H9 (cell line): ENCODE results near the gene INTS6L. TPM values are rescaled to one million over a fixed set of nuclear protein-coding genes. Genes with fewer than 3 reads are reported as not detected.

Source experiments
- DNase-seq: peaks from one replicate; pipeline ENCODE4 v3.0.0-alpha.2; 2017
- H2AFZ ChIP-seq: one replicate; pipeline ENCODE4 v1.6.1; 2013; ENCODE audit warnings: mild to moderate bottlenecking, low read length, control low read depth, moderate library complexity
- H2AK5ac ChIP-seq: 2 replicates; pipeline ENCODE4 v1.6.1; 2013; ENCODE audit warnings: low read length, control low read depth, mixed read lengths; ENCODE audit not compliant: insufficient read length
- H2BK120ac ChIP-seq: one replicate; pipeline ENCODE4 v1.6.1; 2013; ENCODE audit warnings: low read depth, mild to moderate bottlenecking, low read length, control low read depth, inconsistent platforms; ENCODE audit not compliant: poor library complexity, severe bottlenecking
- H2BK12ac ChIP-seq: 2 replicates; pipeline ENCODE4 v1.6.1; 2013; ENCODE audit warnings: low read length, control low read depth, mixed read lengths, low read depth; ENCODE audit not compliant: insufficient read length
- H2BK15ac ChIP-seq: 2 replicates; pipeline ENCODE4 v1.6.1; 2013; ENCODE audit warnings: low read depth, low read length, control low read depth
- H2BK20ac ChIP-seq: one replicate; pipeline ENCODE4 v1.6.1; 2013; ENCODE audit warnings: low read depth, mild to moderate bottlenecking, low read length, control low read depth, inconsistent platforms; ENCODE audit not compliant: poor library complexity, severe bottlenecking
- H2BK5ac ChIP-seq: 2 replicates; pipeline ENCODE4 v1.6.1; 2013; ENCODE audit warnings: low read length, control low read depth, mixed read lengths; ENCODE audit not compliant: insufficient read length
- H3K14ac ChIP-seq: 2 replicates; pipeline ENCODE4 v1.6.1; 2013; ENCODE audit warnings: low read length, control low read depth; ENCODE audit not compliant: insufficient read depth
- H3K18ac ChIP-seq: 2 replicates; pipeline ENCODE4 v1.6.1; 2013; ENCODE audit warnings: low read depth, mild to moderate bottlenecking, mixed read lengths, low read length, control low read depth; ENCODE audit not compliant: insufficient read length
- H3K23ac ChIP-seq: 2 replicates; pipeline ENCODE4 v1.6.1; 2013; ENCODE audit warnings: low read length, control low read depth, mixed read lengths, low read depth; ENCODE audit not compliant: insufficient read length
- H3K23me2 ChIP-seq: 2 replicates; pipeline ENCODE4 v1.6.1; 2013; ENCODE audit warnings: low read depth, mild to moderate bottlenecking, mixed read lengths, low read length, control low read depth; ENCODE audit not compliant: insufficient read length, poor library complexity, severe bottlenecking
- H3K27ac ChIP-seq: 2 replicates; pipeline ENCODE4 v1.5.1; 2013; ENCODE audit warnings: low read length, control low read depth, mixed read lengths, low read depth; ENCODE audit not compliant: insufficient read length
- H3K27me3 ChIP-seq: 2 replicates; pipeline ENCODE4 v1.6.1; 2013; ENCODE audit warnings: low read length, control low read depth, inconsistent platforms; ENCODE audit not compliant: insufficient read depth
- H3K4ac ChIP-seq: 2 replicates; pipeline ENCODE4 v1.6.1; 2013; ENCODE audit warnings: low read depth, mild to moderate bottlenecking, control low read depth, inconsistent platforms, low read length, moderate library complexity
- H3K4me1 ChIP-seq: 2 replicates; pipeline ENCODE4 v1.6.1; 2013; ENCODE audit warnings: low read length, control low read depth, inconsistent platforms; ENCODE audit not compliant: insufficient read depth
- H3K4me2 ChIP-seq: 2 replicates; pipeline ENCODE4 v1.6.1; 2013; ENCODE audit warnings: low read length, control low read depth, mixed read lengths; ENCODE audit not compliant: insufficient read length, insufficient read depth
- H3K56ac ChIP-seq: 2 replicates; pipeline ENCODE4 v1.6.1; 2013; ENCODE audit warnings: low read depth, mild to moderate bottlenecking, mixed read lengths, low read length, control low read depth; ENCODE audit not compliant: insufficient read length
- H3K79me1 ChIP-seq: 2 replicates; pipeline ENCODE4 v1.6.1; 2013; ENCODE audit warnings: low read depth, mild to moderate bottlenecking, moderate library complexity, low read length, control low read depth, inconsistent platforms; ENCODE audit not compliant: insufficient read depth, poor library complexity, severe bottlenecking
- H3K79me2 ChIP-seq: 2 replicates; pipeline ENCODE4 v1.6.1; 2013; ENCODE audit warnings: low read length, control low read depth, inconsistent platforms; ENCODE audit not compliant: insufficient read depth
- H3K9ac ChIP-seq: 2 replicates; pipeline ENCODE4 v1.6.1; 2013; ENCODE audit warnings: low read length, control low read depth, mixed read lengths; ENCODE audit not compliant: insufficient read length; ENCODE audit errors: extremely low read depth
- H3K9me3 ChIP-seq: one replicate; pipeline ENCODE4 v1.6.1; 2013; ENCODE audit warnings: low read depth, low read length, inconsistent platforms; ENCODE audit not compliant: control insufficient read depth
- H3T11ph ChIP-seq: one replicate; pipeline ENCODE4 v1.6.1; 2013; ENCODE audit warnings: mild to moderate bottlenecking, low read length, control low read depth, inconsistent platforms
- H4K20me1 ChIP-seq: one replicate; pipeline ENCODE4 v1.6.1; 2013; ENCODE audit not compliant: control insufficient read depth, insufficient read length, insufficient read depth
- H4K5ac ChIP-seq: 2 replicates; pipeline ENCODE4 v1.6.1; 2013; ENCODE audit warnings: low read depth, mild to moderate bottlenecking, mixed read lengths, low read length, control low read depth; ENCODE audit not compliant: insufficient read length
- H4K8ac ChIP-seq: replicated peaks from 2 replicates; pipeline ENCODE4 v1.6.1; 2013; ENCODE audit warnings: low read length, control low read depth, mixed read lengths, low read depth; ENCODE audit not compliant: insufficient read length
- H4K91ac ChIP-seq: 2 replicates; pipeline ENCODE4 v1.6.1; 2013; ENCODE audit warnings: low read depth, mild to moderate bottlenecking, moderate library complexity, mixed read lengths, low read length, control low read depth; ENCODE audit not compliant: insufficient read length
- H3K27ac Mint-ChIP-seq, 3 experiments: 2 replicates in 2 of 3; 3 replicates in 1 of 3; pipeline ENCODE4 v1.8.0; 2020 to 2021; ENCODE audit warnings: mixed read lengths in 3 of 3, mild to moderate bottlenecking in 1 of 3, moderate library complexity in 1 of 3
- H3K27me3 Mint-ChIP-seq: 2 replicates; pipeline ENCODE4 v1.8.0; 2021; ENCODE audit warnings: low read depth, mild to moderate bottlenecking, moderate library complexity, mixed read lengths
- H3K36me3 Mint-ChIP-seq, 3 experiments: 2 replicates in 2 of 3; 3 replicates in 1 of 3; pipeline ENCODE4 v1.8.0; 2020 to 2021; ENCODE audit warnings: low read depth in 3 of 3, mixed read lengths in 3 of 3; ENCODE audit not compliant: insufficient read depth in 1 of 3
- H3K4me1 Mint-ChIP-seq, 2 experiments: 2 replicates each; pipeline ENCODE4 v1.8.0; 2020; ENCODE audit warnings: mixed read lengths in 2 of 2
- H3K4me3 Mint-ChIP-seq, 2 experiments: 2 replicates in 1 of 2; 3 replicates in 1 of 2; pipeline ENCODE4 v1.8.0; 2020 to 2021; ENCODE audit warnings: mild to moderate bottlenecking in 2 of 2, mixed read lengths in 2 of 2, moderate library complexity in 1 of 2
- H3K9me3 Mint-ChIP-seq, 2 experiments: 2 replicates in 1 of 2; 3 replicates in 1 of 2; pipeline ENCODE4 v1.8.0; 2020; ENCODE audit warnings: mild to moderate bottlenecking in 2 of 2, mixed read lengths in 2 of 2, moderate library complexity in 1 of 2
- WGBS: extraction: QIAGEN DNeasy Blood & Tissue Kit; methylation state at CpG from one replicate; pipeline ENCODE4 v1.1.7; 2013; ENCODE audit warnings: missing lambda C conversion rate, low lambda C conversion rate, mixed read lengths; ENCODE audit not compliant: insufficient read length; ENCODE audit errors: extremely low coverage; 5-methylcytosine and 5-hydroxymethylcytosine counted together
- total RNA-seq: library from RNA; stranded (reverse); gene quantifications from 2 replicates; pipeline ENCODE4 v1.2.1, GENCODE V29; 2021
- TF ChIP-seq, protein P1 (sequence below): fragments of 200-600 bp; sonication (generic); conservative IDR thresholded peaks from 3 replicates; pipeline ENCODE4 v1.8.0; 2021; ENCODE audit warnings: antibody characterized with exemption, mild to moderate bottlenecking

Gene INTS6L
- total RNA-seq, 1 experiment from 2014 or later = 7.8 TPM

DNA sequence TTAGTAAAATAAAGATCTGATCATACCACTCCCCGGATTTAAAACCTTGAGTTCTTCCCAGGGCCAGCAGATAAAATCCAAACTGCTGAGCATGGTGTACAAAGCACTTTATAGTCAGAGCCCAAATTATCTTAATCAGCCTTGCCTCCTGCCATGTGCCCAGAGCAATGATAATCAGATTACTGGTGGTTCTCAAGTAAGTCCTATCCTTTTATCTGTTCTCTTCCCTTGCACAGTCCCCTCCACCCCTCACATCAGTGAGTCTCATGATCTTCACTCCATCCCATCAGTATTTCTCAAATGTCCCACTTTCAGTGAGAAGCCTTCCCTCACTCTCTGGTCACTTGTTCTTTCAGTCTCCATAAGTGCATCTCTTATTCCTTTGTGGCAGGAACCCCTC, 22.7 kb downstream of the INTS6L start:
- Histone ChIP-seq H4K8ac (no peak overlapping the region), H3K9me3 (peaks cover 27% of the 10 kb centered on the region), H2AFZ (no peak overlapping the region), H3K4me2 (no peak overlapping the region), H2BK15ac (no peak overlapping the region), H3K79me1 (no peaks in the 10 kb centered on the region), H3K23me2 (no peaks in the 10 kb centered on the region), H3K18ac (no peak overlapping the region), H3K27ac (no peak overlapping the region), H3K56ac (no peak overlapping the region), H2BK5ac (no peak overlapping the region), H3K9ac (no peak overlapping the region), H3K79me2 (no peaks in the 10 kb centered on the region), H3K23ac (no peak overlapping the region), H2BK120ac (no peak overlapping the region), H4K91ac (no peak overlapping the region), H2BK12ac (no peak overlapping the region), H3K27me3 (no peaks in the 10 kb centered on the region), H2BK20ac (no peak overlapping the region), H4K20me1 (no peaks in the 10 kb centered on the region), H4K5ac (no peak overlapping the region), H3K4ac (no peak overlapping the region), H3K14ac (no peak overlapping the region), H2AK5ac (no peak overlapping the region), H3T11ph (no peak overlapping the region), H3K4me1 (no peaks in the 10 kb centered on the region)
- Mint-ChIP-seq H3K4me1 (peaks cover 3 to 10% of the 10 kb centered on the region in 2 experiments; a peak in 3 of 4 replicates), H3K36me3 (peaks cover 0 to 6% (median 0%) of the 10 kb centered on the region in 3 experiments; a peak in 2 of 7 replicates), H3K4me3 (no peak overlapping the region; a peak in 1 of 5 replicates), H3K27ac (no peak overlapping the region), H3K9me3 (peaks cover 46 to 51% of the 10 kb centered on the region in 2 experiments), H3K27me3 (no peaks in the 10 kb centered on the region; the same call in none of the 2 replicates)
- no CpG with 5 or more reads among the region's 1 CpG for WGBS
- TF ChIP-seq, protein P1, sequence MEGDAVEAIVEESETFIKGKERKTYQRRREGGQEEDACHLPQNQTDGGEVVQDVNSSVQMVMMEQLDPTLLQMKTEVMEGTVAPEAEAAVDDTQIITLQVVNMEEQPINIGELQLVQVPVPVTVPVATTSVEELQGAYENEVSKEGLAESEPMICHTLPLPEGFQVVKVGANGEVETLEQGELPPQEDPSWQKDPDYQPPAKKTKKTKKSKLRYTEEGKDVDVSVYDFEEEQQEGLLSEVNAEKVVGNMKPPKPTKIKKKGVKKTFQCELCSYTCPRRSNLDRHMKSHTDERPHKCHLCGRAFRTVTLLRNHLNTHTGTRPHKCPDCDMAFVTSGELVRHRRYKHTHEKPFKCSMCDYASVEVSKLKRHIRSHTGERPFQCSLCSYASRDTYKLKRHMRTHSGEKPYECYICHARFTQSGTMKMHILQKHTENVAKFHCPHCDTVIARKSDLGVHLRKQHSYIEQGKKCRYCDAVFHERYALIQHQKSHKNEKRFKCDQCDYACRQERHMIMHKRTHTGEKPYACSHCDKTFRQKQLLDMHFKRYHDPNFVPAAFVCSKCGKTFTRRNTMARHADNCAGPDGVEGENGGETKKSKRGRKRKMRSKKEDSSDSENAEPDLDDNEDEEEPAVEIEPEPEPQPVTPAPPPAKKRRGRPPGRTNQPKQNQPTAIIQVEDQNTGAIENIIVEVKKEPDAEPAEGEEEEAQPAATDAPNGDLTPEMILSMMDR = no peak
- no peak for DNase-seq
